Fibroblast of skin of left biceps (primary cell): ENCODE data around the gene SPACA1.

Experiments used
- DNase-seq, 2 experiments: peaks; one replicate each; pipeline ENCODE4 v3.0.0-alpha.2; 2013; ENCODE audit warnings: low read depth in 2 of 2

SPACA1 gene

DNA sequence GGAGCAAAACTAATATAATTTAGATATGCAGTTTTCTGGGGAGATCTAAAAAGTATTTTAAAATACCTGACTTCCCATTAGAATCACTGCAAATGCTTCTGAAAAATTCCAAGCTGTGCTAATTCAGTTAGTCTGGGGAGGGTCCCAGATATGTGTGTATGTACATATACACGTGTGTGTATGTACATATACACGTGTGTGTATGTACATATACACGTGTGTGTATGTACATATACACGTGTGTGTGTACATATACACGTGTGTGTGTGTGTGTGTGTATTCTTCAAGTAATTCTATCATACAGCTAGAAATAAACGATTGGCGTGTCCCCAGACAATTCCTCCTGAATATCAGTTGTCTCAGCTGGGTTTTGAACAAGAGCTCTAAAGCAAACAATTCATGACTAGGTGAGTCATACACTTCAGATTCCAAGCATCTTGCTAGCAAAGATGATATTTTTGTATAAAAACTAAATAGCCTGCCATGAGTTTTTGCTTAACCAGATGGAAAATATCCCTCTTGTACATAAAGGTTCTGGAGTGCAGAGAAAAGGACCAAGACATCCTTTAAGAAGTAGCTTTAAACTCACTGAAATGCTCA is 58.2 kb downstream of the SPACA1 start:
- no peak for DNase-seq

DNA sequence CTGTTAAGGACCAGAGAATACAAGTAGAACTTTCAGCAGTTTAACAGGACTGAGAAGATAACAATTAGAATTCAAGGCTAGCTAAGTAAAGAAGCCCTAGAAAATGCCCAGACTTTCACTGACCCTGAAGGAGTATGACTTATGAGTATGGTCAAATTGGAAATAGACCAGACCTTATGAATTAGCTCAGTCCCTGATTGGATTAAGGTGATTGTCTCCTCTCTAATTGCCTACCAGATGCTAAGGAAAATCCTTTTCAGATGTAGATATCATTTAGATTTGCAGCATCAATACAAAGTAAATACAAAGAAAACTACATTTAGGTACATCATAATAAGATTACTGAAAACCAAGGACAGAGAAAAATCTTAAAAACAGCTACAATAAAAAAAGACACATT is 59.6 kb downstream of the SPACA1 start:
- no peak for DNase-seq

- DNase-seq = no peak
Observed at GRCh38 chr6:88111991-88112390, 64.3 kb downstream of the SPACA1 start.

DNA sequence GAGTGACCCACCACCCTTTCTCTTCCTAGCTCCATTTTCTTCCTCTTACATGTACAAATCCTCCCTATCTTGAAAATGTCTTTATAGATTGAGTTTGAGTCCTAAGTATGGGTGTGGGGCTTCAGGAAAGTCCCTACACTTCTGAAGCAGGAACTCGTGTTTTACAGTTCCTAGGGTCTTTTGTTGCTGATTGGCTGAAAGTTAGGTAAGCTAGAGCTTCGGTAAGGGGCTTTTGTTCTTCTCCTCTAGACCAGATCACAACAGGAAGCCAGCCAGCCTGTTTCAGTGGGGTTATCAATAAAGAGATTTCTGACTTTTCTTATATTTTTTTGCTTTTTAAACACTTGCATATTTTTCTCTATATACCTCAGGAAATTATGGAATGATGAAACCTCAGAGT is 67.2 kb downstream of the SPACA1 start:
- no peak for DNase-seq

DNA sequence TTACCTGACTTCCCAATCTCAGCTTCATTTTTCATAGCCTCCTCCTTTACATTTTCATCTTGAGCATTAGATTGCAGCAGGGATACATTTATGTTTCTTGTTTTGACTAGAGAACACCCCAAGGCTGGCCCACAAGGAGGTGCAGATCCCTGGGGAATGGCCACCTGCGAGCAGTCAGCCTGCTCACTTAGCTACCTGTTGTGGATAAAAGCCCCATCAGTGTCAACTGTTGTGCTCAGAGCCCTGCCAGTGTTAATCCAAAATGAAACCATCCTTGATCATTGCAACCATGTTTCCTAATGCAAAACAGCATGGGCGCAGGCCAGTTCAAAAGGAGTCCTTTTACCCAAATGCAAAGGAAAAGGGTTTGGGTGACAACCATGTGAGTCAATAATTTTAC is 67.7 kb downstream of the SPACA1 start:
- no peak for DNase-seq

DNA sequence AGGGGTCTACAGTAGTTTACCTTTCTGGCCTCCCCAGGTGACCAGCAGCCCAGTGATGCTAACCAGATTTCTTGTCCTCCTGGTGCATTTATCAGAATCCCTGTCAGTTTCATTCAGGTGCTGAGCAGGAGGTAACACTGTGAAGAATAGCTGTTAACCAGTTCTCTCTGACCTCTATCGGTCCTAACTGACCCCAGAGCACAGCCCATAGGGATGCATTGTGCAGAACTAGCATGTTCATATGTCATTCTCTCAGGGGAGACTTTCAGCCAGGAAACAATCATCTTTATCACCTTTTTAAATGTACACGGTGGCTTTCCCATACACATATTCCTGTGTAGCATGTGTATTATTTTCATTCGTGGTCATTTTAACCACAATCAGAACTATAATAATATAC is 68.6 kb downstream of the SPACA1 start:
- DNase-seq = no peak
